GM12878 (cell line): ENCODE data around the gene CCDC8.

Experiments used
- HCFC1 ChIP-seq: fragments of 150-350 bp; IDR thresholded peaks from 2 replicates; pipeline ENCODE4 v1.6.1; 2014; ENCODE audit warnings: low read length
- NBN ChIP-seq: fragments of 450-650 bp; IDR thresholded peaks from 2 replicates; pipeline ENCODE4 v1.6.1; 2016
- NRF1 ChIP-seq: conservative IDR thresholded peaks from 2 replicates; pipeline ENCODE4 v1.6.1; 2011; ENCODE audit warnings: mild to moderate bottlenecking, low read depth, low read length, improper control_type of control experiment
- POLR2AphosphoS5 ChIP-seq: IDR thresholded peaks from 2 replicates; pipeline ENCODE4 v1.6.1; 2011; ENCODE audit warnings: mild to moderate bottlenecking, low read length, inconsistent platforms
- YY1 ChIP-seq: IDR thresholded peaks from 2 replicates; pipeline ENCODE4 v1.6.1; 2011; ENCODE audit warnings: low read depth, mild to moderate bottlenecking, low read length
- TF ChIP-seq, protein P1 (sequence below): IDR thresholded peaks from 2 replicates; pipeline ENCODE4 v1.6.1; 2011; ENCODE audit warnings: borderline replicate concordance, low read depth, mild to moderate bottlenecking, moderate library complexity, mixed read lengths, low read length; ENCODE audit not compliant: insufficient read depth; ENCODE audit errors: extremely low read length

DNA sequence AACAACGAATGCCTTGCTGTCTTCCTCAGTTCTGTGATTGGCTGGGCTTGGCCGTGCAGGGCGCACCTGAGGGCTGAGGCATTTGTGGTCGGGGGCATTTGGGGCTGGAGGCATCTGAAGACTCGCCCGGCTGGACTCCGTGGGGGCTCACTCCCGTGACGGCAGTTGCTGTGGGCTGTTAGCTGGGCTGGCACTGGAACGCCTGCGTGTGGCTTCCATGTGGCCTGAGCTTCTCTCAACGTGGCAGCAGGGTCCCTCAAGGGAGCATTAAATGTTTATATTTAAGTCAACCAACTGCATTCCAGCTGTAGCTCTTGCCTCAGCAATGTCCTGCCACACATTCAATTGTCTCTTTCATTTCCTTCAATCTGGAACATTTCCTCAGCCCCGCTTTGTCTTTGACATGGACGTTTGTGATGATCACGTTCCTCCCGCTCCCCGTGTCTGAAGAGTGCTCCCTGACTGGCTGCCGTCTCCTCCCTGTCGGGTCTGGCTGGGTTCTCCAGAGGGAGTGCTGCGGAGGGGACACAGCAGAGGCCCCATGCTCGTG lies 21.0 kb downstream of the CCDC8 start:
- no peak for TF ChIP-seq YY1
- TF ChIP-seq NBN = no peak
- TF ChIP-seq, protein P1, sequence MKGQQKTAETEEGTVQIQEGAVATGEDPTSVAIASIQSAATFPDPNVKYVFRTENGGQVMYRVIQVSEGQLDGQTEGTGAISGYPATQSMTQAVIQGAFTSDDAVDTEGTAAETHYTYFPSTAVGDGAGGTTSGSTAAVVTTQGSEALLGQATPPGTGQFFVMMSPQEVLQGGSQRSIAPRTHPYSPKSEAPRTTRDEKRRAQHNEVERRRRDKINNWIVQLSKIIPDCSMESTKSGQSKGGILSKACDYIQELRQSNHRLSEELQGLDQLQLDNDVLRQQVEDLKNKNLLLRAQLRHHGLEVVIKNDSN = no peak
- TF ChIP-seq HCFC1 = no peak
- no peak for TF ChIP-seq POLR2AphosphoS5
- no peak for TF ChIP-seq NRF1
